ENCODE data around the gene TEC.
"Not testable (repeated sequence)": the region's sequence is repeated elsewhere in the genome, so short reads cannot be mapped to it uniquely, and the experiment has no call there.

The TEC gene

DNA sequence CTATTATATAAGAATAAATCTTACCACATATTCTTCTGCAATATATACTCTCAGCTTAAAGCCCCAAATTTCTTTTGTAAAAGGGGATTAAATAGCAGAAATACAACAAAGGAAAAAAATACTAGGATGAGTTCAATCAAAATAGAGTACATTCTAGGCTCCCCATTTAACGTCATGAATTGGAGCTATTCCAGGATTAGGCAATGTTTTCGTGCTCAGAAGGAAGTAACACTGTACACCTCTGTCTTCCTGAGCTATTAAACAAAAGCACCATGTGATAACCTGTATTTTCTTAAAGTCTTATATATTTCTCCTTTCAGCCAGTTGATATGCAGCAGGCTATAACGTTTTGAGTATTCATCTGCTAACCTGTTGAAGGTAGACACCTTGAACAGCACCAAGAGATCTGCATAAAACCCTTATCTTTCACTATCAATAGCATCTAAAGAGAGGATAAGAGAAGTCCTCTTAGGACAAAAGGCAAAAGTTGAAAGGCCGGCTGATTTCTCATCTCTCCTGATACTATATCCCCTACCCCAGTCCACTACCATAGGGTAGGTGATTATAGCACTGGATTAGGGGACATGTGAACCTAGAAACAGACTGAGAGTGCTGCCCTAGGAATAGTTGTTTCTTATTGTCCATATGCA, 31.5 kb downstream of the TEC start:
- no peak for DNase-seq

DNA sequence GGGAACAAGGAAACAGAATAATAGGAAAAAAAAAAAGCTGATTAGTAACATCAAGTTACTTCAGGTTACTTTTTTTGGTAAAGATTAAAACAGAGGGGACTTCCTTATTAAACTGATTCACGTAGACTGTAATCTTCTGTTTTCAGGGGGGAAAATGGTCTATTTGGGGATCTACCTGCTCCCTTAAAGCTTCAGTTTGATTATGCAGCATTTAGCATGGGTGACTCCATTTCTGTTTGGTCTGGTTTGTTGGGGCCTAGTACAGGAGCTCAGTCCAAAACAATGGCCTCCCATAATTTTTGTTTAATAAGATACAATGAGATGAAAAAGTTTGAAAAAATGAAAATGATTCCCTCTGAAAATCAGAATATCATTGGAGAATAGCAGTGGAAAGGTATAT, 34.6 kb downstream of the TEC start:
- DNase-seq = no peak

DNA sequence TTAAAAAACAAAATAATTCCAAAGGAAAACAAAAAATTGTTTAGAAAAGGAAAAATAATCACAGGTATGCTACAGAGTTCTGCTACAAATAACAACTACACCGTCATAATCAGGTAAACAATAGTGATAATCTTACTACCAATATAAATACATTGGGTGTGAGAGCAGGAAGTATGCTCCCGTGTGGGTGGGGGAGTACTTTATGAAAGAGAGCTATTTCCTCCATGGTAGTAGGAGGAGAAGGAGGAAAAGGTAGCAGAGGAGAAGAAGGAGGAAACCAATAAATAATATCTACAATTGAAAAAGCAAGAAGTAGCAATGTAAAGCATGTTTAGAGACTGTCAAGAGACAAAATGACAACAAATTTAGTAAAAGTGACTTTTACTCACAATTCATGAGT, 35.1 kb downstream of the TEC start:
- no peak for DNase-seq

DNA sequence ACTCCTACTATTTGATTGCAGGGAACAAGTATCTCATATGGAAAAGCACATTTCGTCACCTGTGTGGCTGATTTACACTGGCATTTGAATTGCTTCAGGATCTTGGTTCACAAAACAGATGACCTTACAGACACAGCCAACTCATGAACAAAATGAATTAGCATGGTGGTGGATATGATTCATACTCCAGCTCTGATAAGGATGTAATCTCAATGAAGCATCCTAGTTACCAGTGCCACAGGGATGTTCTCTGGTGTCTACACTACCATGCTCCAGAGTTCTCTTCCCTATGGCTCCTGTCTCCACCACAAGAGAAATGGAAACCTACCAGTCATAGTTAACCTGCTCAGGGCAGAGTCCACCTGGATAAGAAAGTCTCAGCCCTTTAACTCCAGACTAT, 40.7 kb downstream of the TEC start:
- no peak for DNase-seq

DNA sequence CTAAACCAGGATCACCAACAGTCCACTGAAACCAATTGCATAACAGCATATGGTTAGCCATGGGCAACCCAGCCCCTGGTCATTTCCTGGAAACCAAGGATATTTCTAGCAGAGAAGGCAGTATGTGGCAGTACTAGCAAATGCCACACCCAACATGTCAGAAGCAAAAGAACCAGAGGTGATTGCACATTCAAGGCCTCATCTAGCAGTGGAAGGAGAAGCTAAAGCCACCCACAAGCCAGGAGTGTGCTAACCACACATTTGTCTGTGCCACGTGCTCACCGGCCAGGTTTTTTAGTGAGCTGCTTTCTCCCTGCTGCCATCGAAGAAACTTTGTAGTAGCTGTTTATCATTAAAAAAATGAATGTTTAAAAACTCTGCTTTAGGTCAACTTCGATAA, 42.0 kb downstream of the TEC start:
- DNase-seq = no peak

DNA sequence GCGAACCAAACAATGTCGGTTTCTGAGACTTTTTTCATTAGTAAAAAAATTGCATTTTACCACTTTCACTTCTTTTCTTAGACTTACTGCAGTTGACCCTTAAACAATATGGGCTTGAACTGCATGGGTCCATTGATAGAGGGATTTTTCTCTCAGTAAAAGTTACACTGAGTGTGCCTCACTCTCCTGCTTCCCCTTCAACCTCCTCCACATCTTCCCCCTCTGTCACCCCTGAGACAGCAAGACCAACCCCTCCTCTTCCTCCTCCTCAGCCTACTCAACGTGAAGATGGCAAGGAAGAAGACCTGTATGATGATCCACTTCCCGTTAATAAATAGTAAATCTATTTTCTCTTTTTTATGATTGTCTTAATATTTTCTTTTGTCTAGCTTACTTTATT, 43.4 kb downstream of the TEC start:
- DNase-seq = no peak

DNA sequence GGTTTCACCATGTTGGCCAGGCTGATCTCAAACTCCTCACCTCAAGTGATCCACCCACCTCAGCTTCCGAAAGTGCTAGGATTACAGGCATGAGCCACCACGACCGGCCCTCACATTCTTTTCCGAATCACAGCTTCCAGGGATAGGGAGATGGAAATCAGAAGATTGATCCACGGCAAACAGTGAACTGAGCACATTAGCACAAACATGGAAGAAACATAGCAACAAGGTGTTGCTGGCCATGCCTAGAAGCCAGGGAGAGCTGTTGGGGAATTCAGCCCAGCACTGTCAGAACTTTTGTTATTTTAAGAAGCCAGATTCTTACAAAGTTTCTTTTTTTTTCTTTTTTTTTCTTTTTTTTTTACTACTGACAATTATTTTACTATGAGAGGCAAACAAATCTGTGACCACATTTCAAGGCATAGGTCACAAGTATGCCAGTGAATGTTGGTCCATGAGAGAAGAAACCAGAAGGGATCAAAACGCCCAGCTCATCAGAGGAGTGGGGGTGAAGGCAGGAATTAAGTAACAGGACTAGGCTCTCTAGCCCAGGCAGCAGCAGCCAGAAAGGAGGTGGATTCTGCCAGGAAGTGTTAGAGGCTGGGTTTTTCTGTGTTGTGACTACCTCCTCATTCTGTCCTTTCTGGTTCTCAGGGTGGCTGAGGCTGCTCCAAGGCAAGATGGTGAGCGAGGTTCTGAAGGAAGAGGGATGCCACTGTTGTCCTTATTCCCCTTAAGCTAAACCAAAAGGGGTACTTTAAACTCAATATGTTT, 44.1 kb downstream of the TEC start:
- no peak for DNase-seq

DNA sequence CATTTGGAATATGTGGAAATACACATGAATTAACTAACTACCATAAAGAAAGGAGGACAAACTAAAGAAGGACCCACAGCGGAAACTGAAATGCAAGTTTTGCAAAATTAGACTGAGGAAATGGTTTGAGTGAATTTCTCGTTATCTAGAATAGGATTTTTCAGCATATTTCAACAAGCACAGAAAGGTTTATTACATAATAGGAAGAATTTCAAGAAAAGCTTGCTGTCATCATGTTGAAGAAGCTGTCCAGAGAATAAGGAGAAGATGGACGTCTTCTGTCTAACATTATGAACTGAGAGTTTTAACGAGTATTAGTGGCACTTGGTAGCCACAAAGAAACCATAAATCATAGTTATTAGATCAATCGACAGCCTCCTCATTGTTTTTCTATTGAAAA, 45.0 kb downstream of the TEC start:
- DNase-seq = no peak

DNA sequence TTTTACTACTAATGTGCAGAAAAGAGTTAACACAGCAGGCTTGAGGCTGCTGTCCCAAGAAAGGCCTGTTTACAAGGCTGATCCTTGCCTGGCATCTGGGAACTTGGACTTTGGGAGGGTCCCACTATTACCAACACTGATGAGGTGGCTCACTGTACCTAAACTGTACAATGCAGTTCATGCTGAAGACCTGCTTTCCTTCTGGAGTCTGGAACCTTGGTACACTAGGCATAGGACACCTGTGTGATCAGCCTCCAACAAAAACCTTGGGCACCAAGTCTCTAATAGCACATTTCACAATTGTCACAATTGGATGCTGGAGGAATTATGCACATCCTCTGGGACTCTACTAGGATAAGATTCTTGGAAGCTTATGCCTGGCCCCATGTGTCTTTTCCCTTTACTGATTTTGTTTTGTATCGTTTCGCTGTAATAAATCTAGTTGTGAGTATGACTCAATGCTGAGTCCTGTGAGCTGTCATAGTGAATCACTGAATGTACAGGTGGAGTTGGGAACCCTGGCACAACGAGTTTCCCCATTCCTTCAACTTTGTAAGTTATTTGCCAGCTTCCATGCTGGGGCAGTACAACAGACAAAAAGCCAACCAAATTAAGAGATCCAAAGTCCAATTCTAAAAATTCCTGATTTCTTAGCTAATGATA, 45.9 kb downstream of the TEC start:
- DNase-seq = no peak

DNA sequence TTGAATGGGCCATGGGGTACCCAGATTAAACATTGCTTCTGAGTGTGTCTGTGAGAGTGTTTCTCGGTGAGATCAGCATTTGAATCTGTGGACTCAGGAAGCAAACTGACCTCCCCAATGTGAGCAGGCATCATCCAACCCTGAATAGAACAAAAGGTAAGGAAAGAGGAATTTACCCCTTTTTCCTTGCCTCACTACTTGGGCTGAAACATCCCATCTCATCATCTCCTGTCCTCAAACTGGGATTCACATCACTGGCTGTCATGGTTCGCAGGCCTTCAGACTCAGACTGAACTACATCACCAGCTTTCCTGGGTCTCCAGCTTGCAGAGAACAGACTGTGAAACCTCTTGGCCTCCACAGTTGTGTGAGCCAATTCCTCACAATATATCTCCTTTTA, 47.1 kb downstream of the TEC start:
- no peak for DNase-seq

DNA sequence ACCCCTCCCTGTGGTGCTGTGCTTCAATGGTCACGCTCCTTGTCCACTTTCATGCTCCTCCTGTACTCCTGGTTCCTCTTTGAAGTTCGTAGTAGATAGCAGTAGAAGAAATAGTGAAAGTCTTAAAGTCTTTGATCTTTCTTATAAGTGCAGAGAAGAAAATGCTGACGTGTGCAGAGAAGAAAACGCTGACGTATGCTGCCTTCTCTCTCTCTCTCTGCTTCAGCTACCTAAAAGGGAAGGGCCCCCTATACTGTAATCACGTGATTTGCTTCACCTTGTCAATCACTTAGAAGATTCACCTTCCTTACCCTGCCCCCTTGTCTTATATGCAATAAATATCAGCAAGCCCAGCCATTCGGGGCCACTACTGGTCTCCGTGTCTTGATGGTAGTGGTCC, 50.2 kb downstream of the TEC start:
- DNase-seq = not testable (repeated sequence)

DNA sequence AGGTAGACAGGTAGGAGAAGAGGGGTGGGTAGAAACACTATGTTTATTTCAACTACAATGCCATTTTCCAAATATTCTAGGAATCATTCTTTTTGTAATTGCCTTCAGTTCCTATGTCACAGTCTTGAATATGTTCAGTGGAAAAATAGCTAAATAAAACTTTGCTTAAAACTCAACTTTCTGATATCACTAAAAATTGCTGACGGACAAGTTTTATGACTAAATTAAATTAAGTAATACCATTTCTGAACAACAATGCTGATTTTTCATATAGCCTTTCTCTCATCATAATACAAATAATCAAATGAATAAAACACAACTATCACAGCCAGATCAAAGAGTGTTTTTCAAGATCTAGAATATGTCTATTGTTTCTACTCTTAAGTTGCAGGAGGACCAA, 53.1 kb downstream of the TEC start:
- no peak for DNase-seq

DNA sequence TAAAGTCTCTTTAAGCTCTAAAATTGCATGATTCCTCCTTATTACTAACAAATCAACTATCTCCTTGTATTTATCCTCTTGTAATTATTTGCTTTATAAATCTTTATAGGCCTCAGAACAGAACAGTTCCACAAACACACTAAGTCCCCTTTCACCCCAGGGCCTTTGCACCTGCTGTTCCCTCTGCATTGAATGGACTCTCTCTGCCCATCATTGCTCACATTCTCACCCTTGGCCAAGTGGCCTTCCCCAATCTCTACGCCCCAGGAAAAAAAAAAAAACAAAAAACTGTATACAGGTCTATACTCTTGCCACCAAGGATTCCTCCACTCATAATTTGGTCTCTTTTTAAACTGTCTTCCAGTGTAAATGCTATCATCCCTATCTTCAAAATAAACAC, 53.7 kb downstream of the TEC start:
- no peak for DNase-seq

DNA sequence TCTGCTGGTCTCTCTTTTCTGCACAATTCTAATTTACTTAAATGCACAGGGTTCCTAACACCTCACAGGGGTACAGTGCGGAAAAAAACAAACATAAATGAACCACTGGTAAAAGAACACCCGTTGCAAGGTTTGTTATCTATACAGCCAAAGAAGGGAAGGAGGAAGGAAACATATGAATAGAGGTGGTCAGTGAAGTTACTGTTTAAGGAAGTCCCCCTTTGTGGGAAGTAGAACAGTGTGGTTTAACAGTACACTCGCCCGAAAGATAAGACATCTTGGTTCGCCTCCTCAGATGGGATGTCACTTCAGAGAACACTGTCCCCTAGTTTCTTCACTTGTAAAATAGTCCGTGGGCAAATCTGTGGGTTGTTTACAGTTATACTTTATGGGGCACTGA, 57.5 kb downstream of the TEC start:
- DNase-seq = no peak

DNA sequence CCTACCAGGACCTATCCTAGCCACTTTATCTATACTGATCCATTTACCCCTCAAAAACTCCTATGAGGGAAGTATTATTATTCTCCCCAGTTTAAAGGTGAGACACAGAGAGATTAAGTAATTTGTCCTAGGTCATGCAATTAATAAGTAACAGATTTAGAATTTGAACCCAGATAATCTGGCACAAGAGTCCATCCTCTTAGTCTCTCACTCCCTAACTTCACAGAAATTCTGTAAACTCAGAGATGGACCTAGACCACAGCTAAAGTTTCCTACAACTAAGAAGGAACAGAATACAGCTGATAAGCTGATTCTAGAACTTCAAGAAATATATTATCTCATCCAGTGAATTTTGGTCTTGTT, 58.7 kb downstream of the TEC start:
- DNase-seq = no peak

DNA sequence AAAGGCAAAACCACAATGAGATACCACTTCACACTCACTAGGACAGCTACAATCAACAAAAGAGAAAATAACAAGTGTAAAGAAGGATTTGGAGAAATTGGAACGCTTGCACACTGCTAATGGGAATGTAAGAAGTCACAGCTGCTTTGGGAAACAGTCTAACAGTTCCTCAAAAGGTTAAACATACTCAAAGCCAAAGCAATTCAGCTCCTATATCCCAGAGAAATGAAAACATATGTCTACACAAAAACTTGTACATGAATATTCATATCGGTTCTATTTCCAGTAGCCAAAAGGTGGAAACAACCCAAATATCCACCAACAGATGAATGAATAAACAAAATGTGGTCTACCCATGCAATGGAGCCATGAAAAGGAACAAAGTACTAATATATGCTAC, 64.0 kb downstream of the TEC start:
- DNase-seq = no peak

DNA sequence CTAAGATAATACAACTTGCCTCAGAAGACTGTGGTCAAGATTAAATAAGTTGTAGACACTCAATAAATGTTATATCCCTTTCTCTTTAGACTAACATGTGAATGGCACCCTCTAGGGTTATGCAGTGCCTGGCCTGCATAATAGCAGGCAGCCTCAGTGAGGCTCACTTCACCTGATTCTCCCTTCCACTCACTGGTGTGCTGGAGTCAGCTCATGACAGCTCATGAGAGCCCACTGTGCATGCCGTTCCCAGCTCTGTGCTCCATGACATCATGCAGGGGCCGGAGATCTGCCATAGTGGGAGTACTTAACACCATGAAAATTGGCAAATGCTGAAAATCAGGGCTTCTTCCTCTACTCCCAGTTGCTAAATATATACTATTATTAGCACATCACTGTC, 64.5 kb downstream of the TEC start:
- DNase-seq = no peak

DNA sequence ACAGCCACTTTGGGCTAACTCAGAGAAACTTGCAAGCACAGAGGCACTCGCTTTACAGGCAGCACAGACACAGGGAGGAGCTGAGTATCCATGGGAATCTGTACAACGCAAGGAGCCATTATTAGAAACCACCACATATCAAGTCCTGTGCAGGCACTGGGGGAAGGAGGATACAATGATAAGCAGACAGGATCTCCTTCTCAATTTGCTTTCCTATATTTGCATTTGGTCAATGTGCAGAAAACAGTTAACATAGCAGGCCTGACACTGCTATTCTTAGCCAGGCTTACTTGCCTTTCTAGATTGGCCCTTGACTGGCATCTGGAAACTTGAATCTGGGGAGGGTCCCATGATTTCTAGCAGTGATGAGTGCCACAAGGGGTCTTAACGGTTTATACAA, 65.8 kb downstream of the TEC start:
- DNase-seq = no peak

DNA sequence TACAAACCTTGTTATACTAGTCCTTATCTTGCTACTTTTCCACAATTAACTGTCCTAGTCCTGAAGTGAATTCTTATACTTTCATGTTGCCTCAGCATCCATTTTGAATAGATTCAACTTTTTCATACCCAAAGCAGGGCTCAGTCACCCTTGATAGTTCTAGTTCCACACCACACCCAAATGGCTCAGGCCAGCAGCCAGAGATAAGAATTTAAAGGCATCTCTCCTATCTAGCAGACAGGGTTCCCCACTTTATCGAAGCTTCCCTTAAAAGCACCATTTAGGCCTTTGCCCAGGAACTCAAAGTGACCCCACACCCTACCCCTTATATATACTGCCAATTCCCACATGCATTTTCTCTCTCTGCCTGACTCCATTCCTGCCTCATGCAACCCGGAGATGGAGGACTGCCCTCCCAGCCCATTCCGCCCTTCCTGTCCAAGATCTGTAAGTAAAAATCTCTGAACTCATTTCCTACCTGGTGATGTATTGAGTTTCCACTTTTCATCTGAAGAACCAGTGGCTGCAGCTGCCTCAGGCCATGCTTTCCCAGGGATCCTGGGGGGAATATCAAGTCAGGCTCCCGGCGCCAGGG, 71.9 kb downstream of the TEC start:
- no peak for DNase-seq

DNA sequence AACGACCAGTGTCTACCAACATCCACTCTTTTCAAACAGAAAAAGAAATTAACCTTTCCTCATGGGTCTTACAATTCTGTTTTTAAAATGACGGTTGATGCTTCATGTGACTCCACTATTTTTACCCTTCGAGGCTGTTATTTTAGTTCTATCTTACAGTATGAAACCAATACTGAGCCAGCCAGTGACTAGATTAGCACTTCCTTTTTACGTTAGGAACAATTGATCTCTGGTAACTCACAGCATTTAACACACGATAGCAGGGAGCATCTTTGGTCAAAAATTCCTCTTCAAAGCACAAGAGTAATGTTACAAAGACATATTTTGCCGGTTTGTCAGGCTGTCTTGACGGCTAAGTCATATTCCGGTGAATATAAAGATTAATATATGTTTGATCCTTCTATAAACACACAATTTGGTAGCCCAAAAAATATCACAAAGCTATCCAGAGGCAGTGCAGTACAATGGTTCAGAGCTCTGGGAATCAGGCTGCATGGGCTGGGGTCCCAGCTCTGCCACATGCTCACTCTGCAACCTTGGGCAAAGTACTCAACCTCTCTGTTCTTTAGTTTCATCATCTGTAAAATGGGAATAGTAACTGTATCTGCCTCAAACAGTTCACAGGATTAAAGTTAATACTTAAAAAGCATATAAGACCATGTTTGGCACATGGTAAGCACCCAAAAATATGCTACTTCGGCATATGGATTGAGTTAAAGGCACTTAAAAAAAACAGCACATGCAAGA, 72.7 kb downstream of the TEC start:
- DNase-seq = no peak

DNA sequence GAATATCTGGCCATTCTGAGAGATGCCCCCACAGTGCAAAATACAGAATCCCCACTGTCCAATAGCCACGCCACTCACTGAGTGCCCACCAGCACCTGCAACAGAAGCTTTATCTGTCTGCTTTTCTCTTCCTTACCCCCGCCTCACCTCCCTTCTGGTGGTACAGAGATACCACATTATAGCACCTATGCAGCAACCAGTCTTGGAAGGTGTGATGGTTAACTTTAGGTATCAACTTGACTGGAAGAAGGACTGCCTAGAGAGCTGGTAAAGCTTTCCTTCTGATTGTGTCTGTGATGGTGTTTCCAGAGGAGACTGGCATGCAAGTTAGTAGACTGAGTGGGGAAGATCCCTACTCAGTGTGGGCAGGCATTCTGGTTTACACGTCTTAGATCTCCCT, 73.8 kb downstream of the TEC start:
- DNase-seq = no peak

DNA sequence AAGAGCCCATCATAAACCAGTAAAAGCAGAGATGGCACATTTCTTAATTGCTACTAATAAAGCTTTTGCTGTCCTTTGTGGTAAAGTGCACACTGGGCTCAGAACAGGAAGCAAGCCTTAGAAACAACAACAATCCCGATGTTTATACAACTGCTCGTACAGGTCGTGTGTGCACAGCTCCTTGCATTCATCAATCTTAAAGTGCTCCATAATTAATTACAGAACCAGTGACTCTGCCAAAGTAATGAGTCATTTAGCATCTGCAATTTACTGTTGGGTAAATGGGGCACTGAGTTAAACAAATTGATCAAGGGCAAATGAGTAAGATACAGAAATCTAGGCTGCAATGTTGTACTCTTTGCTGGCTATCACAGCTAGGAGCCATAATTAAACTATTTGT, 74.3 kb downstream of the TEC start:
- DNase-seq = no peak

DNA sequence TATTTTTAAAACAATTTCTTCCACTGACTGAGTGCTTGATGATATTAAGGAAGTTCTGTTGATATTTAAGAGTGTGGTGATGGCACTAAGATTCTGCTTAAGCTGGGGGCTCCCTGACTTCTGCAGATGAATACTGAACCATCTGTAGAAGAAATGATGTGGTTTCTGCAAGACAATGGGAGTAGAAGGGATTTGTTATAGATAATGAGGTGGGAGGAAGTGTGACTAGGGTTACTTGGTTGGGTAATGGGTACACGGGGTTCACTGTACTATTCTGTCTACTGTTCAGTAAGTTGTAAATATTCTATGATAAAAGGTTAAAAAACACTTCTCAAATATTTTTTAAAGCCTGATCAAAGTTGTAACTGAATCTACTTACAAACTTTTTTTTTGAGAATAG, 74.7 kb downstream of the TEC start:
- DNase-seq = no peak

Data from T-helper 9 cell (primary cell).